GM18517 (cell line): ENCODE data around the gene RALGAPA1.

Experiments
- ATAC-seq: cut with Tn5 transposase; IDR thresholded peaks from one replicate; pipeline ENCODE4 v1.9.1; 2021; ENCODE audit warnings: mild to moderate bottlenecking, moderate library complexity; ENCODE audit not compliant: unreplicated experiment

RALGAPA1 gene

GRCh38 chr14:35503646-35504045 is 305.4 kb downstream of the RALGAPA1 start:
- no peak for ATAC-seq

DNA sequence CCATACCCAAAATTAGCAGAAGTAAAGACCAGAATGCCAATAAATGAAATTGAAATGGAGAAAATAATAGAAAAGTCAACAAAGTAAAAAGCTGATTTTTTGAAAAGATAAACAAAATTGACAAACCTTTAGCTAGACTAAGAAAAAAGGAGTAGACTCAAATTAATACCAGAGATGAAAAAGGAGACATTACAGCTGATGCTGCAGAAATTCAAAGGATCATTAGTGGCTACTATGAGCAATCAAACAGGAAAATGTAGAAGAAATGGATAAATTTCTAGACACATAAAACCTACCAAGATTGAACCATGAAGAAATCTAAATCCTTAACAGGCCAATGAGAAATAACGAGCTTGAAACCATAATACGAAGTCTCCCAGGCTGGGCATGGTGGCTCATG is 309.9 kb downstream of the RALGAPA1 start:
- no peak for ATAC-seq

GRCh38 chr14:35495278-35495677 is 313.8 kb downstream of the RALGAPA1 start:
- no peak for ATAC-seq

GRCh38 chr14:35492569-35493014 is 316.5 kb downstream of the RALGAPA1 start:
- ATAC-seq, result no peak
